Stimulated activated CD4-positive, alpha-beta T cell treated with anti-CD3 and anti-CD28 coated beads, Interleukin-1b, Interleukin-23, amount 100 ng/mL, for 1 hour (primary cell): ENCODE results near the gene MED8.
"Not testable (repeated sequence)": the region's sequence is repeated elsewhere in the genome, so short reads cannot be mapped to it uniquely, and the experiment has no call there.

ENCODE experiments used
- DNase-seq, 2 donors: peaks; one replicate each; pipeline ENCODE4 v3.0.0-alpha.2; 2020; ENCODE audit warnings: low read depth in 2 of 2

Gene MED8

DNA sequence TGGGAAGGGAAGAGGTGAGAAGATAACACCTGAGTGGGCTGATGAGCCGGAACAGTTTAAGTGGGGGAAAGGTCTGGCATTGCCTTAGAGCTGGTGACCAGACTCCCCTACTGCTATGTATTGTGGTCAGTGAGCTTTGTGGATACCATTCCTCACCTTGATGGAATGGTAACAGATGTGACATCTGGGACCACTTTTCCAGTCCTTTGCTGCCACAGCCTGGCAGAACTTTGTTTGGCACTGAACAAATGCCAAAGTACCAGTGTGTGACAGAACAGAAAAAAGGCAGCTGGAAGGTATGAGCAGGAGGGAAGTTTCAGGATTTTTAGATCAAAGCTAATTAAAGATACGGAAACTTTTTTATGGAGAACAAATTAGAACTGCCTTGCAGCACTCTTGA lies 6.2 kb downstream of the MED8 start:
- DNase-seq, result no peak

DNA sequence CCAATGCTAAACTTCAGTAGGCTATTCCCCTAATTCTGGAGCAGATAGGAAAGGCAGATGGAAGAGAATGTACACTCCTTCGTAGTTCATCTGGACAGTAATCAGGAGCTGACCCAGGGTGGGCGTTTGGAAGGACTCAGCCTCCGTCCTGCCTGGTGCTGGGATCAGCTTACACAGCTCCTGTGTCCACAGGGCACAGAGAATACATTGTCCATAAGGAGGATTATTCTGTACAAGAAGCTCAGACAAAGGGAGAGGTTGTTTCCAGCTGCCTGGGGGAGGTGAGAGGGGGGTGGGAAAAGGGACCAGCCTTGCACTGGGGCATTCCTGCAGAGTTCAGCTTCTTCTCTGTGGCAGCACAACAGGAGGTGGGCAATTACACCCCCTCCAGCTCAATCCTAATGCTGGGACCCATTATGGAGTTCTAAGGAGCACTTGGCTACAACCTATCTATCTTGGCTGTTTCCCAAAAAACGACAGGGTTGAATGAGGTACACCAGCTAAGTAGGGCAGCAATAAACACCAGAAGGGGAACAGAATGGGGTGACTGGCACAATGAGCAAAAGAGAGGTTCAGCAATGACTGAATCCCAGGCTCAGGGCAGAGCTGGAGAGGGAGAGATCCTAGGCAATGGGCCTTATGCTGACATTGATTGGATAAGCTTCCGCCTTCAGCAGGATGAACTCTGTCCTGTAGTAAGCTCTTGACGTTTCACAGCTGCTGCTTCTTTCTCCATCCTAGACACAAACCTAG lies 7.4 kb downstream of the MED8 start:
- no peak for DNase-seq

DNA sequence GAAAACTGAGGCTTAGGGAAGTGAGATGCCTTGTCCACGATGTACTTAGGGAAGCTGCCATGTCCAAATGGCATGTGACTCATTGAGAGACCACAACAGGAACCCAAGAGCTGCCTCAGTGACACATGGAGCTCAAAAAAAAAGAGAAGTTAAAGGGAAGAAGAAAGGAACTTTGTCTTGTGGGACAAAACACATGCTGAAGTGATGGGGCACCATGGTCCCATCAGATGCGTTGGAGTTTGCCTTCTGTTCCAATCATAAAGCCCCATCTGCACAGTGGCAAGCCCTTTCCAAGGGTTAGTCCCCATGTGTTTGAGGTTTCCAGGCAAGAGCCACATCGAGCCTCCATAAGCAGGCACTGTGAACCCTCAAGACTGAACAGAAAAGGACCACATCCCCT lies 8.0 kb downstream of the MED8 start:
- DNase-seq, result no peak

GRCh38 chr1:43379476-43379875 lies 10.1 kb downstream of the MED8 start:
- no peak for DNase-seq

- DNase-seq, result no peak
These were observed 11.8 kb downstream of the MED8 start for GRCh38 chr1:43377831-43378230.

- no peak for DNase-seq
These were observed 12.8 kb downstream of the MED8 start for GRCh38 chr1:43376723-43377235.

GRCh38 chr1:43373066-43373940 lies 16.3 kb downstream of the MED8 start:
- DNase-seq, result no peak

- no peak for DNase-seq
These were observed 17.4 kb downstream of the MED8 start for GRCh38 chr1:43372172-43372571.

- no peak for DNase-seq
These were observed 19.0 kb downstream of the MED8 start for GRCh38 chr1:43370564-43370963.

DNA sequence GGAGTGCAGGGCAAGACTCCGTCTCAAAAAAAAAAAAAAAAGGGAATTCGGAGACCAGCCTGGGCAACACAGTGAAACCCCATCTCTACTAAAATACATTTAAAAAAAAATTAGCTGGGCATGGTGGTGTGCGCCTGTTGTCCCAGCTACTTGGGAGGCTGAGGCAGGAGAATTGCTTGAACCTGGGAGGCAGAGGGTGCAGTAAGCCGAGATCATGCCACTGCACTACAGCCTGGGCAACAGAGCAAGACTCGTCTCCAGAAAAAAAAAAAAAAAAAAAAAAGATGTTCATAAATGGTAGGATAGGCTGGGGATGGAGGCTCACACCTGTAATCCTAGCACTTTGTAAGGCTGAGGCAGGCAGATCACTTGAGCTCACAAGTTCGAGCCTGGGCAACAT lies 19.8 kb downstream of the MED8 start:
- DNase-seq, result not testable (repeated sequence)

DNA sequence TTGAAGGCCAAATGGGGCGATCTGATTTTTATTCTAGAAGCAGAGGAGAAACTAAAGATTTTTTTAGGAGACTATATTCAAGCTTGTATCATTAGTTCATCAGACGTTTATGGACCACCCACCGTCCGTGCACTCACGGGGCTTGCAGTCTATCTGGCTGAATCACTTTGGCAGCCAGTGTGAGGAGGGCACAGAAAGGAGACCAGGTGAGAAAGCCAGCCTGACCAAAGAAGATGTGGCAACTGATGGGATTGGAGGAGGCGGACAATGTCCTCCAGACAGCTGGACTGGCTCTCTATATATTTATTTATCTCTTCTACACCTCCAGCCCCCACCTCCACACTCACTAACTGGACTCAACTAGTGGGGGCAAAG lies 21.0 kb downstream of the MED8 start:
- DNase-seq, result no peak

DNA sequence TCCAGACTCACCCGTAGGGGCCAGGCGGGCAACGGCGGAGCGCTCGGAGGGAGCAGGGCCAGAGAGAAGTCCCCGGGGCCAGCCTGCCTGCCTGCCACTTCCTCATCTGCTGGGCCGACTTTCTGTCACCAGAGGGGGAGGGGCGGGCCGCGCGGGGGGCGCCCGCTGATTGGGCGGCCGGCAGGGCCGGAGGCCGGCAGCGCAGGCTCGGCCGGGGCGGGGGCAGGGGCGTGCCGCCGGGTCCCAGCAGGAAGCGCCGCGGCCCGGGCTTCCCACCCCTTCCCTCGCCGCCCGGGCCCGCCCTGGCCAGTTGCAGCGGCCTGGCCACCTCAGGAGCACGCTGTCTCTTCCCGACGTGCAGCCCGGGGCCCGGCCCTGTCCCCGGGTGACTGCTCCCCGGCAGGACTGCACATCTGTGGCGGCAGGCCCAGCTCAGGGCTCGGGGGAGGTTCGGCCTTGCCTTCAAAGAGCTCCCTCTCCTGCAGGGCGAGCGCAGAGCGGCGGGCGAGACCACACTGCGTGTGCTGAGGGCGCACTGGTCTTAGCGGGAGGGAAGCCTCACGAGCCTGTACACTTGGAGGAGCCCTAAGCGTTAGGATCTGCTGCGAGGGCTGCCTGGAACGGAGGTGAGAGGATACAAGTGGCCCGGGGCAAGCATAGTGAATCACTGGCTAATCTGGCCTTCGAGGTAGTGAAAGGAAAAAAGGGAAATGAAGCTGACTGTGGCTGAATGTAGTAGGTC lies 21.5 kb downstream of the MED8 start, which contains the start of gene ELOVL1:
Gene ELOVL1 (minus strand): TSS at position 108 of the 742 bp plus-strand sequence. CDS start 2,402 bp downstream, outside the sequence.
- DNase-seq, result peak; percentile 57 to 81

DNA sequence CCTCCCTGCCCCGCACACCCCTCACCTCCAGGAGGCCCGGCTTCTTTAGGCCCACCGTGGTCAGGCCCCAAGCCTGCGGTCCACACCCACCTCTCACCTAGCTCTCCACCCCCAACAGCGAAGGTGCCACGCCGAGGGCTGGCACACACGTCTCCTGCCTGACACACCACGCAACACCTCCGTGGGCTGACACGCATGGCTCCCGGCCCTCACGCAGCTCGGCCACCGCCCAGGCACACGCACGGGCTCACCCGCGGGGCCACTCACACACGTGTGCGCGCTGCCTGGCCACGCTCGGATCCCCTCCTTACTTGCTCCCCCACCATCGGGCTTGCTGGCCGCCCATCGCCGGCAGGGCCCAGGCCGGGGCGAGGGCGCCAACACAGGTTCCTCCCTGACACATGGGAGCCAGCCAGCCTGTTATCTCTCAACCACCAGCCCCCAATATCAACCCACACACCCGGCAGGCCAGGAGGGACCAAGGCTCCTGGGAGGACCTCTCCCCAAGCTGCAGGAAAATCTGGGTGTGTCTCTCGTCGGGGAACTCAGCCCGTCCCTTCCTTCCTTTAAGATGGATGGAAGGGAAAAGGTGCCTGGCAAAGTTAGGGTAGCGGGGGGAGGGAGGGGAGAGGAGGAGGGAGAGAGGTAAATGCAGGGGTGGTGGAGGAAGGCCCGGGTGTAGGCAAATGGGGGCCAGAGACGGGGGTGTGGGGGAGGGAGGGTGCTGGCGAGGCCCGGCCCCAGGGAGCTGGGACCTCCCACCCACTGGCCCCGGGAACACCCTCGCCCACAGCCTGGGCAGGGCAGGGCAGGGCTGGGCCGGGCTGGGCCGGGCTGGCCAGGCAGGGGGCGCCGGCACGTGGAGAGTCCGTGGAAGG lies 22.3 kb downstream of the MED8 start:
- no peak for DNase-seq

DNA sequence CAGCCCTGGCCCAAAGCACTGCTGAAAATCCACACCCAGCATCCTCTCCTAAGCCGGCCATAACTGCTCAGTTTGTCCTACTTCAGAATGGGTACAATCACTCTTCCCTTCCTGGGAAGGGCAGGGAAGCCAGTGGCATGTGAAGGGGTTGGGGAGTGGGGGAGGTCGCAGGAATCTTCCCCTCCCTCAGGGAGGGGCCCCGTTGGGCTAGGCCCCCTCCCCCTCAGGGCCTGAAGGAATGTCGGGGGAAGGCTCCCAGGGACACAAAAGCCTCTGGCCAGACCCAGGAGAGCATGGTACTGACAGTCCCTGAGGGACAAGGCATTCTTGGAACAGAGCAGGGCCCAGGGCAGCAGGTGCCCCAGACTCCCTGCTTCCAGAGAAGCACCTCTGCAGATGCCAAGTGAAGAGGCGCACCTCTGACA lies 23.0 kb downstream of the MED8 start:
- no peak for DNase-seq

GRCh38 chr1:43366179-43366578 lies 23.4 kb downstream of the MED8 start:
- no peak for DNase-seq

- no peak for DNase-seq
These were observed 23.9 kb downstream of the MED8 start for GRCh38 chr1:43365678-43366077.

DNA sequence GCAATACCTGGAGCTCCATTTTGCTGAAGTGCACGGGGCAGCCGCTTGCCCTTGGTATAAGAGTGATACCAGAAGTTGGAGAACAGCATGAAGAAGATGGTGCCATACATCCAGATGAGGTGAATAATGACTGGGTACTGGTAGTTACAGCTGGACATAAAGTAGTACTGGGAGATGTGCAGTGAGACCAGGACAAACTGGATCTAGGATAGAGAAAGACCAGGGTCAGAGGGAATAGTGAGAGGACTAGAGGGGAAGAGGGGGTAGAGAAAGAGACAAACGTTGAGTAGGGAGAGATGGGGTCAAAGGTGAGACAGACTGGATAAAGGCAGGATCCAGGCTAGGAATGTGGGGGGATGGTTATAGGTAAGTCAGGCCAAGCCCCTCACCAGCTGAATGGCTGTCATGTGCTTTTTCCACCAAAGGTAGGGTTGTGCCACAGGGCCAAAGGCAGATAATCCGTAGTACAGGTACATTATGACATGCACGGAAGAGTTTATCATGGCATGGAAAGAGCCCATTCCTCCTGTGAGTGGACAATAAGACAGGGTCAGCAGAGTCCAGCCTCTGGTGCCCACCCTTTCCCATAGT lies 25.6 kb downstream of the MED8 start:
- no peak for DNase-seq

GRCh38 chr1:43363283-43363934 lies 26.2 kb downstream of the MED8 start:
- no peak for DNase-seq

DNA sequence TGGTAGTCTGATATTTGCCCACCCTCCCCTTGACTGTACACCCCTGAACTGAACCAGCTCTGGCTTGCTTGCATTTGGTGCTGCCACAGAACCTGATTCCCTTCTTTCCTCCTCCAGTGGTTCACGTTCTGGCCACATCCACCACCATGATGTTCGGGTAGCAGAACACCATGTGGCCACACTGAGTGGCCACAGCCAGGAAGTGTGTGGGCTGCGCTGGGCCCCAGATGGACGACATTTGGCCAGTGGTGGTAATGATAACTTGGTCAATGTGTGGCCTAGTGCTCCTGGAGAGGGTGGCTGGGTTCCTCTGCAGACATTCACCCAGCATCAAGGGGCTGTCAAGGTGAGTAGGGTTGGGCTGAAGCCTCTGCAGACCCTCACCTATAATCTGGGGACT lies 29.0 kb downstream of the MED8 start:
- DNase-seq, result no peak

DNA sequence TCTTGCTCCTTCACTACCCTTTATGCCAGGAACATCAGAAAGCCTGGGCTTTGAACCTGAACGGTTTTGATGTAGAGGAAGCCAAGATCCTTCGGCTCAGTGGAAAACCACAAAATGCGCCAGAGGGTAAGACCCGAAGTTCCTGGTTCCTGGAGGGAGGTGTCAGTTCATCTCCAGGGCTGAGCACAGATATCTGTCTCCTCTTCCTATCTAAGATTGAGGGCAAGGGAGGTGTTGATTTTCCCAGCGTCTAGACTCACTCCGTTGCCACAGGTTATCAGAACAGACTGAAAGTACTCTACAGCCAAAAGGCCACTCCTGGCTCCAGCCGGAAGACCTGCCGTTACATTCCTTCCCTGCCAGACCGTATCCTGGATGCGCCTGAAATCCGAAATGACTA lies 29.9 kb downstream of the MED8 start:
- no peak for DNase-seq
